ENCODE data around the gene USP20.

- TF ChIP-seq, protein P1, sequence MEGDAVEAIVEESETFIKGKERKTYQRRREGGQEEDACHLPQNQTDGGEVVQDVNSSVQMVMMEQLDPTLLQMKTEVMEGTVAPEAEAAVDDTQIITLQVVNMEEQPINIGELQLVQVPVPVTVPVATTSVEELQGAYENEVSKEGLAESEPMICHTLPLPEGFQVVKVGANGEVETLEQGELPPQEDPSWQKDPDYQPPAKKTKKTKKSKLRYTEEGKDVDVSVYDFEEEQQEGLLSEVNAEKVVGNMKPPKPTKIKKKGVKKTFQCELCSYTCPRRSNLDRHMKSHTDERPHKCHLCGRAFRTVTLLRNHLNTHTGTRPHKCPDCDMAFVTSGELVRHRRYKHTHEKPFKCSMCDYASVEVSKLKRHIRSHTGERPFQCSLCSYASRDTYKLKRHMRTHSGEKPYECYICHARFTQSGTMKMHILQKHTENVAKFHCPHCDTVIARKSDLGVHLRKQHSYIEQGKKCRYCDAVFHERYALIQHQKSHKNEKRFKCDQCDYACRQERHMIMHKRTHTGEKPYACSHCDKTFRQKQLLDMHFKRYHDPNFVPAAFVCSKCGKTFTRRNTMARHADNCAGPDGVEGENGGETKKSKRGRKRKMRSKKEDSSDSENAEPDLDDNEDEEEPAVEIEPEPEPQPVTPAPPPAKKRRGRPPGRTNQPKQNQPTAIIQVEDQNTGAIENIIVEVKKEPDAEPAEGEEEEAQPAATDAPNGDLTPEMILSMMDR (IDR thresholded peaks at IDR 0.05): no peak
- TF ChIP-seq EZH2 (IDR thresholded peaks at IDR 0.05) (no peak), EZH2phosphoT487 (IDR thresholded peaks at IDR 0.05) (no peak)
Observed at GRCh38 chr9:129863059-129863690, 27.9 kb downstream of the USP20 start.

Measured in neural progenitor cell (in vitro differentiated cells).